ENCODE data around the gene CTIF.

Gene CTIF

DNA sequence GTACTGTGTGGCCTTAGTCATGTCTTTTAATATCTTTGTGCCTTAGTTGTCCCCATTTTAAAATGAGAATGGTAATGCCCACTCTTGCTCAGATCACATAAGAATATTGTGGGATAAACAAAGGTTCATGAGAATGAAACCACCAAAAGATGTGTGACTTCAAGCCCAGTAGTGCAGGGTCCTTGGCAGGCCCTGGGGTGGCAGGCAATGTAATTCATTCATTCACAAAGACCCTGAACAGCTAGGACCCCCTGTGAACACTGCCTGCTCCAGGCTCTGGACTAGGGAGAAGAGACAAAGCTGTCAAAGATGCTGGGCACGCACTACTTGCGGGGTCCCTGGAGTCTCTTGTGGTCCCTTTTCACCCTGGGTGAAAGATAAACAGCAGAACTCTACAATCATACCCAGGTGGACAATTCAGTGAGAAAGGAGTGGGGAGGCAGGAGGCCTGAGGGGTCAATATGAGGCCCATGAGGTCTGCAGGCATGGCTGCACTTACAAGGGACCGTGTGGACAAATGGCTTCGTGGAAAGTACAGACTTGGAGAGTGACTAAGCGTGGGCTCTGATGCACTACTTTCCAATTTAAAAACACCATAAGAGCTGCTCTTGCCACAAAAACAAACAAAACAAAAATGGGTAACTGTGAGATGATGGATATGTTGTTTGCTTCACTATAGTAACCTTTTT, 275.8 kb downstream of the CTIF start:
- Histone ChIP-seq H4K20me1 (ENCODE audit: insufficient read depth, low read length) (peaks cover 8% of the 10 kb centered on the region; the same call in 1 of the 2 replicates), H3K9me3 (ENCODE audit: insufficient read depth, low read length) (no peaks in the 10 kb centered on the region), H3K4me1 (ENCODE audit: low read length) (peaks cover 30% of the 10 kb centered on the region), H3K36me3 (replicated peaks; ENCODE audit: low read depth, low read length) (peaks cover 9% of the 10 kb centered on the region), H3K9ac (ENCODE audit: low read length) (no peak overlapping the region), H3K79me2 (ENCODE audit: low read length) (no peaks in the 10 kb centered on the region), H3K27ac (ENCODE audit: low read length) (no peak overlapping the region), H3K4me2 (ENCODE audit: low read length) (no peak overlapping the region), H2AFZ (ENCODE audit: low read depth, low read length) (no peak overlapping the region), H3K4me3 (ENCODE audit: low read length) (no peak overlapping the region), H3K27me3 (ENCODE audit: low read depth, low read length) (peaks cover 5% of the 10 kb centered on the region; the same call in 1 of the 2 replicates)
- TF ChIP-seq, protein P1, sequence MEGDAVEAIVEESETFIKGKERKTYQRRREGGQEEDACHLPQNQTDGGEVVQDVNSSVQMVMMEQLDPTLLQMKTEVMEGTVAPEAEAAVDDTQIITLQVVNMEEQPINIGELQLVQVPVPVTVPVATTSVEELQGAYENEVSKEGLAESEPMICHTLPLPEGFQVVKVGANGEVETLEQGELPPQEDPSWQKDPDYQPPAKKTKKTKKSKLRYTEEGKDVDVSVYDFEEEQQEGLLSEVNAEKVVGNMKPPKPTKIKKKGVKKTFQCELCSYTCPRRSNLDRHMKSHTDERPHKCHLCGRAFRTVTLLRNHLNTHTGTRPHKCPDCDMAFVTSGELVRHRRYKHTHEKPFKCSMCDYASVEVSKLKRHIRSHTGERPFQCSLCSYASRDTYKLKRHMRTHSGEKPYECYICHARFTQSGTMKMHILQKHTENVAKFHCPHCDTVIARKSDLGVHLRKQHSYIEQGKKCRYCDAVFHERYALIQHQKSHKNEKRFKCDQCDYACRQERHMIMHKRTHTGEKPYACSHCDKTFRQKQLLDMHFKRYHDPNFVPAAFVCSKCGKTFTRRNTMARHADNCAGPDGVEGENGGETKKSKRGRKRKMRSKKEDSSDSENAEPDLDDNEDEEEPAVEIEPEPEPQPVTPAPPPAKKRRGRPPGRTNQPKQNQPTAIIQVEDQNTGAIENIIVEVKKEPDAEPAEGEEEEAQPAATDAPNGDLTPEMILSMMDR (IDR thresholded peaks at IDR 0.05; ENCODE audit: low read depth, low read length), result no peak
- TF ChIP-seq EZH2phosphoT487 (IDR thresholded peaks at IDR 0.05; ENCODE audit: low read depth), result no peak

DNA sequence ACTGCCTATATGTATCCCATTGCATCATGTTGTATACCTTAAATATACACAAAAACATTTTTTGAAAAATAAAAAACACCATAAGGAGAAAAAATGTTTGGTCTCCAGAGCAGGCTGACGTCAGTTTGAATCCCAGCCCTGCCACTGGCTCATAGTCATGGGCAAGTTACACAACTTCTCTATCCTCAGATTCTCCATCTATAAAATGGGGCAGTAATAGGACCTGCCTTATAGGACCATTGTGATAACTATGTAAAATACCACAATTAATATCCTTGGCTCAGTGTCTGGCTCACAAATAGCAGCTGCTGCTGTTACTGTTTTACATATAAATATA, 276.3 kb downstream of the CTIF start:
- no peak overlapping the region for H3K4me2 ChIP-seq (ENCODE audit: low read length)
- no peak overlapping the region for H3K9ac ChIP-seq (ENCODE audit: low read length)
- H3K79me2 ChIP-seq (ENCODE audit: low read length), result no peaks in the 10 kb centered on the region
- TF ChIP-seq, protein P1 (IDR thresholded peaks at IDR 0.05; ENCODE audit: low read depth, low read length), result no peak
- no peak for TF ChIP-seq EZH2phosphoT487 (IDR thresholded peaks at IDR 0.05; ENCODE audit: low read depth)
- no peaks in the 10 kb centered on the region for H3K9me3 ChIP-seq (ENCODE audit: insufficient read depth, low read length)
- no peak overlapping the region for H3K4me3 ChIP-seq (ENCODE audit: low read length)
- peaks cover 33% of the 10 kb centered on the region for H3K4me1 ChIP-seq (ENCODE audit: low read length)
- H2AFZ ChIP-seq (ENCODE audit: low read depth, low read length), result no peak overlapping the region
- H3K27ac ChIP-seq (ENCODE audit: low read length), result no peak overlapping the region
- H3K36me3 ChIP-seq (replicated peaks; ENCODE audit: low read depth, low read length), result peaks cover 11% of the 10 kb centered on the region
- peaks cover 13% of the 10 kb centered on the region; the same call in 1 of the 2 replicates for H4K20me1 ChIP-seq (ENCODE audit: insufficient read depth, low read length)
- H3K27me3 ChIP-seq (ENCODE audit: low read depth, low read length), result peaks cover 5% of the 10 kb centered on the region; the same call in 1 of the 2 replicates

DNA sequence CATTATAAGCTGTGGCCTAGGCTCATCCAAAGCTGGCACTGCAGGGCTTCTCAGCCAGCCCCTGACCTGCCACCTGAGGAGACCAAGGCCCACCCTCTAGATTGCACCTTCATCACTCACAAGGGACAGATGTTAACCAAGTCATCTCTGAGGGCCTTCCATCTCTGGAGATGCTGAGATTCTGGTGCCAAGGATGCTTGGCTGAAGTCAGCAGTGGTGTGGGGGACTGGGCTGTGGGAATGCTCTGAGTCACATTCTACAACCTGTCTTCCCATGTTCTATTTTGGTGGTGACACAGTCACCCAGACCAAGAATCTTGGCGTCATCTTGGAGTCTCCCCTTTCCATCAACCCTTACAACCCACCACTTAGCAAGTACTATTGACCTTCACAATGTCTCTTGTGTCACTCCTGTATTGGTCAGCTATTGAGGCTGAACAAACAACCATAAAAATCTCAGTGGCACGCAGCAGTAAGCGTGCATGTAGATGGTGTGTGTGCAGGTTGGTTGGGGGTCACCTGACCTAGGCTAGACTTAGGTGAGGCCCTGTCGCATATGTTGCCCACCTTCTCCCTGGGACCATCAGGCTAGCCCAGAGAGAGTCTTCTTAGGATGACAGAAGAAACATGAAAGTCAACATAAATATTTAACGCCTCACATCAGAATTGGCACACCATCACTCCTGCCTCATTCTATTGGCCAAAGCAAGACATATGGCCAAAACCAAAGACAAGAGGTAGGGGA, 276.9 kb downstream of the CTIF start:
- Histone ChIP-seq H3K27ac (ENCODE audit: low read length) (no peak overlapping the region), H3K79me2 (ENCODE audit: low read length) (no peaks in the 10 kb centered on the region), H3K9ac (ENCODE audit: low read length) (no peak overlapping the region), H3K4me3 (ENCODE audit: low read length) (no peak overlapping the region), H2AFZ (ENCODE audit: low read depth, low read length) (no peak overlapping the region), H3K4me1 (ENCODE audit: low read length) (peaks cover 35% of the 10 kb centered on the region), H3K4me2 (ENCODE audit: low read length) (no peak overlapping the region), H4K20me1 (ENCODE audit: insufficient read depth, low read length) (peaks cover 18% of the 10 kb centered on the region; the same call in 1 of the 2 replicates), H3K9me3 (ENCODE audit: insufficient read depth, low read length) (no peaks in the 10 kb centered on the region), H3K27me3 (ENCODE audit: low read depth, low read length) (peaks cover 5% of the 10 kb centered on the region; the same call in 1 of the 2 replicates), H3K36me3 (replicated peaks; ENCODE audit: low read depth, low read length) (peaks cover 11% of the 10 kb centered on the region)
- TF ChIP-seq, protein P1 (IDR thresholded peaks at IDR 0.05; ENCODE audit: low read depth, low read length), result no peak
- TF ChIP-seq EZH2phosphoT487 (IDR thresholded peaks at IDR 0.05; ENCODE audit: low read depth), result no peak

DNA sequence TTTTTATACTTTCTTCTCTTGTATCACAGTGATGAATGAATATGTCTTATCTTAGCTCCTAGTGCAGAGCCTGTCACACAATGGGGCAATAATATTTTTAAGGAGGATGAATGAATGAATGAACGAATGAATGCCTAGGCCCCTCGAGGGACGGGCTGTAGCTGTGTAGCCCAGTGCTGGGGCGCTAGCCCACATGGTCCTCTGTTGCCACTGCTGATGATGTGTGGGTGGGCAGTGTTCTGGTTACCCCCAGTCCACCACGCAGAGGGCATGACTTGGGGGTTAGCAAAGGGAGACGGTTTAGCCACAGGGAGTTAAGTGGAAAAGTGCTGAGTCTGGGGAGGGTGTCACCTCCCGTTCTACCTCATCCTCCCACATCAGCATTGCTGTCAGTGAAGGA, 277.7 kb downstream of the CTIF start:
- Histone ChIP-seq H3K9me3 (ENCODE audit: insufficient read depth, low read length) (no peaks in the 10 kb centered on the region), H3K9ac (ENCODE audit: low read length) (no peak overlapping the region), H3K27ac (ENCODE audit: low read length) (no peak overlapping the region), H3K4me2 (ENCODE audit: low read length) (no peak overlapping the region), H3K4me3 (ENCODE audit: low read length) (no peak overlapping the region), H2AFZ (ENCODE audit: low read depth, low read length) (no peak overlapping the region), H3K4me1 (ENCODE audit: low read length) (peaks cover 36% of the 10 kb centered on the region), H3K27me3 (ENCODE audit: low read depth, low read length) (peaks cover 8% of the 10 kb centered on the region; the same call in 1 of the 2 replicates), H4K20me1 (ENCODE audit: insufficient read depth, low read length) (peaks cover 24% of the 10 kb centered on the region; the same call in 1 of the 2 replicates), H3K79me2 (ENCODE audit: low read length) (no peaks in the 10 kb centered on the region), H3K36me3 (replicated peaks; ENCODE audit: low read depth, low read length) (peaks cover 9% of the 10 kb centered on the region)
- no peak for TF ChIP-seq EZH2phosphoT487 (IDR thresholded peaks at IDR 0.05; ENCODE audit: low read depth)
- TF ChIP-seq, protein P1 (IDR thresholded peaks at IDR 0.05; ENCODE audit: low read depth, low read length), result no peak
